ENCODE results near the gene INPP5E.

- TF ChIP-seq CTCF (tag by site-specific recombination; IDR thresholded peaks at IDR 0.05) (no peak), ZNF184 (tag by site-specific recombination; IDR thresholded peaks at IDR 0.05) (no peak), ZNF24 (tag by site-specific recombination; IDR thresholded peaks at IDR 0.05) (no peak), KLF7 (tag by site-specific recombination; IDR thresholded peaks at IDR 0.05; ENCODE audit: borderline replicate concordance) (no peak), ZNF274 (IDR thresholded peaks at IDR 0.05; ENCODE audit: low read length) (no peak), ZNF274 (tag by site-specific recombination; IDR thresholded peaks at IDR 0.05; ENCODE audit: borderline replicate concordance) (no peak), ZBTB17 (tag by site-specific recombination; IDR thresholded peaks at IDR 0.05) (no peak)
Measured at GRCh38 chr9:136459425-136459824, 19.8 kb upstream of the INPP5E start.

Data from HEK293 (cell line).